Neural progenitor cell (in vitro differentiated cells): ENCODE results near the gene SEL1L2. TPM values are rescaled to one million over a fixed set of nuclear protein-coding genes. Genes with fewer than 3 reads are reported as not detected.

ENCODE experiments used
- DNase-seq: peaks from one replicate; pipeline ENCODE4 v3.0.0-alpha.2; 2016; ENCODE audit warnings: low spot score
- H2AFZ ChIP-seq: fragments of 200-600 bp; sonication (generic); replicated peaks from 2 replicates; pipeline ENCODE4 v1.6.1; 2016; ENCODE audit warnings: antibody characterized with exemption
- H3F3A ChIP-seq: fragments of 200-600 bp; sonication (generic); 2 replicates; pipeline ENCODE4 v1.6.1; 2016; ENCODE audit warnings: antibody characterized with exemption, low read depth
- H3K27ac ChIP-seq: fragments of 200-600 bp; sonication (generic); 2 replicates; pipeline ENCODE4 v1.5.1; 2016; ENCODE audit warnings: mild to moderate bottlenecking
- H3K27me3 ChIP-seq: fragments of 200-600 bp; sonication (generic); 2 replicates; pipeline ENCODE4 v1.6.1; 2016; ENCODE audit warnings: mild to moderate bottlenecking, moderate library complexity
- H3K36me3 ChIP-seq: fragments of 200-600 bp; sonication (generic); 2 replicates; pipeline ENCODE4 v1.5.1; 2016
- H3K4me1 ChIP-seq: fragments of 200-600 bp; sonication (generic); 2 replicates; pipeline ENCODE4 v1.6.1; 2016; ENCODE audit warnings: mixed run types
- H3K4me2 ChIP-seq: fragments of 200-600 bp; sonication (generic); 2 replicates; pipeline ENCODE4 v1.6.1; 2016
- H3K4me3 ChIP-seq: fragments of 200-600 bp; sonication (generic); 2 replicates; pipeline ENCODE4 v1.5.1; 2016
- H3K79me2 ChIP-seq: fragments of 200-600 bp; sonication (generic); 2 replicates; pipeline ENCODE4 v1.6.1; 2016; ENCODE audit warnings: low read depth
- H3K9ac ChIP-seq: fragments of 200-600 bp; sonication (generic); 2 replicates; pipeline ENCODE4 v1.6.1; 2016
- H3K9me3 ChIP-seq: fragments of 200-600 bp; sonication (generic); 2 replicates; pipeline ENCODE4 v1.5.1; 2016; ENCODE audit warnings: low read depth
- H4K20me1 ChIP-seq: fragments of 200-600 bp; sonication (generic); 2 replicates; pipeline ENCODE4 v1.6.1; 2016; ENCODE audit warnings: low read depth
- H3K27ac Mint-ChIP-seq: 3 replicates; pipeline ENCODE4 v1.8.0; 2021; ENCODE audit warnings: mixed read lengths
- H3K27me3 Mint-ChIP-seq: 2 replicates; pipeline ENCODE4 v1.8.0; 2022; ENCODE audit warnings: low read depth, mild to moderate bottlenecking, inconsistent platforms, moderate library complexity, mixed read lengths; ENCODE audit not compliant: insufficient read depth
- H3K36me3 Mint-ChIP-seq: 3 replicates; pipeline ENCODE4 v1.8.0; 2021; ENCODE audit warnings: mixed read lengths
- H3K4me1 Mint-ChIP-seq: 3 replicates; pipeline ENCODE4 v1.8.0; 2021; ENCODE audit warnings: mixed read lengths
- H3K4me3 Mint-ChIP-seq: 3 replicates; pipeline ENCODE4 v1.8.0; 2021; ENCODE audit warnings: mild to moderate bottlenecking, moderate library complexity, mixed read lengths
- H3K9me3 Mint-ChIP-seq: 3 replicates; pipeline ENCODE4 v1.8.0; 2020; ENCODE audit warnings: mixed read lengths
- EZH2 ChIP-seq: fragments of 200-600 bp; sonication (generic); IDR thresholded peaks from 2 replicates; pipeline ENCODE4 v1.6.1; 2017; ENCODE audit warnings: antibody characterized with exemption, mild to moderate bottlenecking, moderate library complexity
- EZH2phosphoT487 ChIP-seq: fragments of 200-600 bp; sonication (generic); IDR thresholded peaks from 2 replicates; pipeline ENCODE4 v1.6.1; 2017; ENCODE audit warnings: antibody characterized with exemption
- total RNA-seq: library from RNA; depleted of rRNA; stranded (reverse); fragments of >200 nt; gene quantifications from 2 replicates; pipeline ENCODE4 v1.2.3, GENCODE V29; 2015; ENCODE audit warnings: low replicate concordance
- TF ChIP-seq, protein P1 (sequence below): fragments of 200-600 bp; sonication (generic); IDR thresholded peaks from 2 replicates; pipeline ENCODE4 v1.5.1; 2017; ENCODE audit warnings: antibody characterized with exemption, mild to moderate bottlenecking

SEL1L2 gene
- total RNA-seq, 1 donor from 2014 or later, result 0.77 TPM

DNA sequence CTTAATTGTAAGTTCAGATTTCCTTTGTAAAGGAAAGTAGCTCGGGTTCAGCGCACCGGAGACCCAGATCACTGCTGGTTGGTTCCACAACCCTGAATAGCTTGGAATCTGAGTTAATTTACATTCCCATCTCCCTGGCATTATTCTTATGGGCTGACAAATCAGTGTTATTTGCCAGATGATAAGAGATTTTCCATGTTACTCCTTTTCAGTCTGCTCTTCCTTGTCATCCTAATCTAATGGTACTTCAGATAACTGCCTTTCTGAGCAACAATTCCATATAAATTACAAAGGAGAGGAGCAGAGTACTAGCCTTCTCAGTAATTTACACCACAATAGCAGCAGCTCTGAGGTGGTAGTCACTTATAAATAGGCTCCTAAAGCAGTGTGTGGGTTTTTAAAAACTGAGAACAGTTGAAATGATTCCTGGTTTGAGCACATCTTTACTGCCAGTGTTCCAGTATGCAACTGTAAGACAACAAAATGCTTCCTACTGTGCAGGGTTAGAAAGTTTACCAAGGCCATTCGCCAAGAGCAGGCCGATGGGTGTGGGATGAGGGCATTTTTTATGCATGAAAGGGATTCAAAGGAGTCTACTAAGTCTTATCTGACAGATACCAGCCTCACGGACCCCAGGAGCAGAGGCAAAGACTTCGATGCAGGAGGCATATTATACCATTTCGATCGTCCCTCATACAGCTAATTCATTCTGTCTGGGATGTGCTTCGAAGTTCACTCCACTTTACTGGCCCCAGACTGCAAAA, 115.8 kb downstream of the SEL1L2 start:
- Histone ChIP-seq H3K4me3 (no peak overlapping the region), H3K79me2 (no peaks in the 10 kb centered on the region), H3K9ac (no peak overlapping the region), H3K4me2 (peak overlapping the region; percentile 74), H3K27me3 (no peaks in the 10 kb centered on the region), H2AFZ (no peak overlapping the region), H3K9me3 (no peaks in the 10 kb centered on the region), H4K20me1 (no peaks in the 10 kb centered on the region), H3F3A (peaks cover 21% of the 10 kb centered on the region), H3K27ac (no peak overlapping the region), H3K4me1 (peaks cover 22% of the 10 kb centered on the region), H3K36me3 (no peaks in the 10 kb centered on the region)
- H3K27ac Mint-ChIP-seq, result peak overlapping the region; percentile 2
- H3K4me3 Mint-ChIP-seq, result peak overlapping the region; percentile 19
- peaks cover 5% of the 10 kb centered on the region for H3K27me3 Mint-ChIP-seq
- DNase-seq, result peak; percentile 52
- no peak for TF ChIP-seq EZH2
- no peaks in the 10 kb centered on the region for H3K36me3 Mint-ChIP-seq
- H3K9me3 Mint-ChIP-seq, result no peaks in the 10 kb centered on the region
- H3K4me1 Mint-ChIP-seq, result peaks cover 29% of the 10 kb centered on the region

DNA sequence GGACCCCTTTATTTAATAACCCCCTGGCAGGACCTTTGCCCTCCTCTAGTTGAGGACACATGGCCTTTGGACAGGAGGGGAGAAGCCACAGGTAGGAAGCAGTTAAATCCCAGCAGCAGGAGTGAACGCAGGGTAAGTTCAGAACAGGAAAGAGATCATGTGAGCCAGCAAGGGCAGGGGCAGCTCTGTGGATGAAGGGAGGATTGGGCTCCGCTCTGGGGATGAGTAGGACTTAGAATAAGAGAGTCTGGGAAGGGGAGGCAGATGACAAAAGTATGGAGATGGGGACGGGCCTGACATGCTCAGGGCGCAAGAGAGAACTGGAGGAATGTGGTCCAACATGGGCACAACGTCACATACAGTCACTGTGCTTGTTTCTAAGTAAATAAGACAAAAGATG, 116.6 kb downstream of the SEL1L2 start:
- Histone ChIP-seq H3F3A (peaks cover 21% of the 10 kb centered on the region), H3K79me2 (no peaks in the 10 kb centered on the region), H3K27ac (no peak overlapping the region), H2AFZ (no peak overlapping the region), H4K20me1 (no peaks in the 10 kb centered on the region), H3K9ac (no peak overlapping the region), H3K4me3 (no peak overlapping the region), H3K9me3 (no peaks in the 10 kb centered on the region), H3K4me2 (peak overlapping the region; percentile 74), H3K4me1 (peaks cover 22% of the 10 kb centered on the region), H3K36me3 (no peaks in the 10 kb centered on the region), H3K27me3 (no peaks in the 10 kb centered on the region)
- H3K4me3 Mint-ChIP-seq, result no peak overlapping the region
- H3K9me3 Mint-ChIP-seq, result no peaks in the 10 kb centered on the region
- H3K36me3 Mint-ChIP-seq, result no peaks in the 10 kb centered on the region
- peaks cover 5% of the 10 kb centered on the region for H3K27me3 Mint-ChIP-seq
- TF ChIP-seq EZH2, result no peak
- TF ChIP-seq EZH2phosphoT487, result no peak
- TF ChIP-seq, protein P1, sequence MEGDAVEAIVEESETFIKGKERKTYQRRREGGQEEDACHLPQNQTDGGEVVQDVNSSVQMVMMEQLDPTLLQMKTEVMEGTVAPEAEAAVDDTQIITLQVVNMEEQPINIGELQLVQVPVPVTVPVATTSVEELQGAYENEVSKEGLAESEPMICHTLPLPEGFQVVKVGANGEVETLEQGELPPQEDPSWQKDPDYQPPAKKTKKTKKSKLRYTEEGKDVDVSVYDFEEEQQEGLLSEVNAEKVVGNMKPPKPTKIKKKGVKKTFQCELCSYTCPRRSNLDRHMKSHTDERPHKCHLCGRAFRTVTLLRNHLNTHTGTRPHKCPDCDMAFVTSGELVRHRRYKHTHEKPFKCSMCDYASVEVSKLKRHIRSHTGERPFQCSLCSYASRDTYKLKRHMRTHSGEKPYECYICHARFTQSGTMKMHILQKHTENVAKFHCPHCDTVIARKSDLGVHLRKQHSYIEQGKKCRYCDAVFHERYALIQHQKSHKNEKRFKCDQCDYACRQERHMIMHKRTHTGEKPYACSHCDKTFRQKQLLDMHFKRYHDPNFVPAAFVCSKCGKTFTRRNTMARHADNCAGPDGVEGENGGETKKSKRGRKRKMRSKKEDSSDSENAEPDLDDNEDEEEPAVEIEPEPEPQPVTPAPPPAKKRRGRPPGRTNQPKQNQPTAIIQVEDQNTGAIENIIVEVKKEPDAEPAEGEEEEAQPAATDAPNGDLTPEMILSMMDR, result no peak
- H3K27ac Mint-ChIP-seq, result no peak overlapping the region
- peak; percentile 19 for DNase-seq
- H3K4me1 Mint-ChIP-seq, result peaks cover 29% of the 10 kb centered on the region

GRCh38 chr20:13870170-13870748, 120.2 kb downstream of the SEL1L2 start:
- no peak overlapping the region for H3K4me3 Mint-ChIP-seq
- TF ChIP-seq, protein P1, result peak; percentile 28
- no peak for TF ChIP-seq EZH2
- no peak for TF ChIP-seq EZH2phosphoT487
- Histone ChIP-seq H3K27me3 (no peaks in the 10 kb centered on the region), H3K9ac (no peak overlapping the region), H3K4me2 (no peak overlapping the region), H2AFZ (no peak overlapping the region), H3K9me3 (no peaks in the 10 kb centered on the region), H3K4me3 (no peak overlapping the region), H3K36me3 (no peaks in the 10 kb centered on the region), H3K27ac (no peak overlapping the region), H3K79me2 (no peaks in the 10 kb centered on the region), H3K4me1 (peaks cover 20% of the 10 kb centered on the region), H4K20me1 (no peaks in the 10 kb centered on the region), H3F3A (peaks cover 17% of the 10 kb centered on the region)
- H3K4me1 Mint-ChIP-seq, result peaks cover 25% of the 10 kb centered on the region
- H3K27ac Mint-ChIP-seq, result no peak overlapping the region
- H3K27me3 Mint-ChIP-seq, result peaks cover 5% of the 10 kb centered on the region
- no peaks in the 10 kb centered on the region for H3K36me3 Mint-ChIP-seq
- H3K9me3 Mint-ChIP-seq, result no peaks in the 10 kb centered on the region
- no peak for DNase-seq

DNA sequence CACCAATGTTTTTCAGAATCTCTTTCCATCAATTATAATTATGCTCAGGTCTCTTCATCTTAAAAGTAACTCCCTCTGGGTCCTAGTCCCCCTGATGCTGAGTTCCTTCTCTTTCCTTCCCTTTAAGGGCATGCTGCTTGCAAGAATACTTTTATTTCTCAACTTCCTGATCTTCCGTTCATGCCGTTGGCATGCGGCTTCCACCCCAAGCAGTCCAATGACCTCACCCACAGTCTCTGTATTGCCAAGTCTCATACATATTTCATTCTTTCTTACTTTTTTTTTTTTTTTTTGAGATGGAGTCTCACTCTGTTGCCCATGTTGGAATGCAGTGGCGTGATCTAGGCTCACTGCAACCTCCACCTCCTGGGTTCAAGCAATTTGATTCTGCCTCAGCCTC, 122.1 kb downstream of the SEL1L2 start:
- no peak overlapping the region for H3K9ac ChIP-seq
- no peak for DNase-seq
- H2AFZ ChIP-seq, result no peak overlapping the region
- Mint-ChIP-seq H3K27me3 (peaks cover 5% of the 10 kb centered on the region), H3K4me3 (no peak overlapping the region), H3K27ac (no peak overlapping the region), H3K4me1 (peaks cover 19% of the 10 kb centered on the region), H3K9me3 (no peaks in the 10 kb centered on the region), H3K36me3 (no peaks in the 10 kb centered on the region)
- H3K27me3 ChIP-seq, result no peaks in the 10 kb centered on the region
- no peaks in the 10 kb centered on the region for H3F3A ChIP-seq
- H4K20me1 ChIP-seq, result no peaks in the 10 kb centered on the region
- no peak overlapping the region for H3K4me3 ChIP-seq
- no peaks in the 10 kb centered on the region for H3K9me3 ChIP-seq
- TF ChIP-seq, protein P1, result no peak
- TF ChIP-seq EZH2phosphoT487, result no peak
- TF ChIP-seq EZH2, result no peak
- no peak overlapping the region for H3K4me2 ChIP-seq
- no peak overlapping the region for H3K27ac ChIP-seq
- H3K36me3 ChIP-seq, result no peaks in the 10 kb centered on the region
- peaks cover 5% of the 10 kb centered on the region for H3K4me1 ChIP-seq
- no peaks in the 10 kb centered on the region for H3K79me2 ChIP-seq
